NCI-H524 (cell line): ENCODE data around the gene ADAMTS2.

Experiments used
- DNase-seq, 2 experiments: peaks; one replicate each; lab custom pipeline; 2025; lab: John Stamatoyannopoulos, UW

Gene ADAMTS2

DNA sequence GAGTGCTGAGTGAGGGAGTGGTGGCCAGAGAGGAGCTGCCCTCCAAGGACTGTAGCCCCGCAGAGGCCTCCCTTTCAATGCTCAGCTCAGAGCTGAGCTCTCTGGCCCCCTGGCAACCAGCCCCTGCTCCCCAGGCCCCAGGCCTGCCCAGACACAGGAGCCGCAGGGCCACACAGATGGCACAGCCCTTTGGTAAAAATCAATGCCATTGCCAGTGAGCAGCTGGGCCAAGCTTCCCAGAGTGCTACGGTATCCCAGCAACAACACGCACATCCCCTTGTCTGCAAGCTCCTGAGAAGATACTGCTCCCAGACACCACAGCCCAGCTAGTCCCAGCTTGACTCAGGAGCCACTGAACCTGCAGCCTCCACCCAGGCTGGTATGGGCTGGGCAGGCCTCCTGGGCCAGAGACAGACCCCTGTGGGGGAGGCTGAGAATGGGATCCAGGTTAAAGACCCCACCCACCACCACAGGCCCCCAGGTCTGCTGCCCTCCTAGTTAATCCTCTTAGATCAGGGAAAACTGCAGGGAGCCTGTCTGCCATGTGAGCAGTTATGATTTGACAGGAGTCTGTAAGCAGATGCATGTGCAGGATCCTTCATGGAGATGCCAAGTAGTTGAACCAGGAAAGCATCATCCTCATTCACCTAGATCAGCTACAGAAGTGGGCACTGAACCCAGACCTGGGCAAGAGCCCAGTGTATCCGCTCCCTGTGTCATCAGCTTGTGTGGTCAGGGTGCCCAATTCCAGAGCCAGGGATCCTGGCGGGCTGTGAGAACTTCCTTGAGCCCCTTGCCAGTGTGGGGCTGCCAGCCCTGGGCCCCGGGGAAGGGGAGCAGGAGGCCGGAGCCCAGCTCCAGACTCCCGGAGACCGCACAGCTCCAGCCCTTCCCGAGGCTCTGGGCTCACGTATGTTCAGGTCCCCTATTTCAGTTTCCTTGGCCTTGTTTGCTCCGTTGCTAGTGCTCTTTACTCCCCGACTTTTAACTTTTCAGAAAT, 26.7 kb upstream of the ADAMTS2 start:
- peak; percentile 85 to 92 for DNase-seq

DNA sequence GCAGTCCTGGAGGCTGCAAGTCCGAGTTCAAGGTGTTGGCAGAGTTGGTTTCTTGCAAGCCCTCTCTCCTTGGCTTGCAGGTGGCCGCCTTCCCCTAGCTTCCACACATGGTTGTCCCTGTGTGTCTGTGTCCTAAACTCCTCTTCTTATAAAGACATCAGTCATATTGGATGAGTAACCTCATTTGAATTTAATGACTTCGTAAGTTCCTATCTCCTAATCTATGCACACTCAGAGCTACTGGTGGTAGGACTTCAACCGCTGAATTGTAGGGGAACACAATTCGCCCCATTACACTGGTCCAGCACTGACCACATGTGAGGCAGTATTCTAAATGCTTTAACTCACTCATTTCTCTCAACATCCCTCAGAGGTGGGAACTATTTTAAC, 25.9 kb upstream of the ADAMTS2 start:
- DNase-seq: no peak

DNA sequence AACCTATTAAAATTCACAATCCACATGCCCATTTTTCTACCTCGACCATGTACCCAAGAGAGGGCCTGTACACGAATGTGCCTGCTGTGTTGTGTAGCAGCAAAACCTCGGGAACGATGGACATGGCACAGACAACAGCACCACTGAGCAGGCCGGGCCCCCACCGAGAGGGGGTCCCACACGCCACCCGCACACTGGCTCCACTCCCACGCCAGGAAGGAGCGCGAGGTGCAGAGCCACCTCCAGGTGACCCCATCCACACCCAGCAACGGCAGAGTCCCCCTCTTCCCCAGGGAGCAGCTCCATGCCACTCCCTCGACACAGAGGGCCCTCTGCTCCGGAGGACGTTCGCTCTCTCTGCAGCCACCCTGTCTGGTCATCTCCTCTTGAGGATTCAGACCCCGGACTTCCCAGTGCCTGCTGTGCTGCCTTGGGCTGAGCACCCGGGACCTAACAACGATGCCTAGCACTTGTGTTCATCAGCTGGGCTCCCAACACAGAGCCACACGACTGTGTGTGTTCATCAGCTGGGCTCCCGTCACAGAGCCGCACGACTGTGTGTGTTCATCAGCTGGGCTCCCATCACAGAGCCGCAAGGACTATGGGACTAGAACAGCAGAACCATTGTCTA, 25.3 kb upstream of the ADAMTS2 start:
- DNase-seq: no peak

DNA sequence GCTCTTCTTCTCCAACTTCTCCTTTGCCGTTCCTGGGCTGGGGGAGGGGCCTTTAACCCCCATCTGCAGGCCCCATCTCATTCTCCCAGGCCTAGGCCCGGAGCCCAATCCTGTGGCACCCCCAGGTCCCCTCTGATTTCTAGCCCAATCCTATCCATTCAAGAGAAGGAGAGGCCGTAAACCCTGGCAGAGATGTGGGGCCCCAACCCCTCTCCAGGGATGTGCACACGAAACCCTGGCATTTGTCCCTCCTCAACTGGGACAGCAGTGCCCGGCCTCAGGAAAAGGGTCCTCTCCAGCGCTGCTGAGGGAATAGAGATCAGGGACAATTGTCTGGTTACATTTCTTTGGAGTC, 24.2 kb upstream of the ADAMTS2 start:
- DNase-seq: no peak

DNA sequence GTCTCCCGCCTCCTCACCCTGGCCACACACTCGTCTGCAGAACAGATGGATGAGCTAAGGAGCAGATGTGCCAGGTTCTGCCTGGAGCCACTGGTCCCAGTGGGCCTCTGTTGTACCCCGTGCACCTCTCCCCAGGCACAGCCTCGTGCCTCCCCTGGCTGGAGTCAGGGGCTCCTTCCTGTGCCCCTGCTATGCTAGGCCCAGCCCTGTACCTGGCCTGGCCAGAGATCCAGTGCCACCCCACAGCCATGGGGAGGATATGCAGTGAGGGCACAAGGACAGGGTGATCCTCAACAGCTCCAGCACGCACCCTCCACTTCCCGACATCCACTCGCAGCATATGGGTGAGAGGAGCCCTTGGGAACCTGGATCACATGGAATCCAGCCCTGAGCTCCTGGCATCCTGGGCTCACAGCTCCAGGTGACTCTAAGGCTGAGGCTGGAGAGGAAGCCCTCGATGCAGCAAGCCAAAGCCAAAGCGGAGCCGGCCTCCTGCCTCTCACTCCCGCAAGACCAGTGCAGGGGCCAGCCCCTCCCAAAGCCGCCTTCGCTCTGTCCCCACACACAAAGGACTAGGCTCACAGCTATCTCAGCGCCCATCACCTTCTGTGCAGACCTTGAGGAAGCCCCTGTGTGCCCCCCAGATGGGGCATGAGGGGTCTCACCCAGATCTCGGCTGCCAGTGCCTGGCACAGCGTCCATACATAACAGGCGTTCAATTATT, 23.7 kb upstream of the ADAMTS2 start:
- peak in 1 of 2 experiments; percentile 62 for DNase-seq

GRCh38 chr5:179368126-179368805, 23.0 kb upstream of the ADAMTS2 start:
- no peak for DNase-seq

DNA sequence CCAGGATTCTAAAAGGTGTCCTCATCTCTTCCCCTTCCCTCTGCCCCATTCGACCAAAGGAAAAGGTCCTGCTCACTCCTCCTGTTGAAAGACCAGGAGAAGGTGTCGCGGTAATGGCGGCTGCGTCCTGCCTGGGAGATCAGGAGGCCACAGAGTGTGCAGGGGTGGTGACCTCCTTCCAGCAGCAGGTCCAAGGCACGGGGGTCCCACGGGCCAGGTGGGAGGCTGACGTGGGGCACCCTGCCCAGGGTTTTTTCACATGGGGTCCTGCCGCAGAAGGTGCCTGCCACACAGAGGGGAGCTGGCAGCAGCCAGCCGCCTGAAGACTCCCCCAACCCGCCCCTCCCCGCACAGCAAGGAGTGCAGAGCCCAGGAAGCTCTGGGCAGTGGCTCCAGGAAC, 22.2 kb upstream of the ADAMTS2 start:
- no peak for DNase-seq

- no peak for DNase-seq
Measured at GRCh38 chr5:179362355-179362754, 17.1 kb upstream of the ADAMTS2 start.

GRCh38 chr5:179361037-179361603, 15.9 kb upstream of the ADAMTS2 start:
- no peak for DNase-seq

DNA sequence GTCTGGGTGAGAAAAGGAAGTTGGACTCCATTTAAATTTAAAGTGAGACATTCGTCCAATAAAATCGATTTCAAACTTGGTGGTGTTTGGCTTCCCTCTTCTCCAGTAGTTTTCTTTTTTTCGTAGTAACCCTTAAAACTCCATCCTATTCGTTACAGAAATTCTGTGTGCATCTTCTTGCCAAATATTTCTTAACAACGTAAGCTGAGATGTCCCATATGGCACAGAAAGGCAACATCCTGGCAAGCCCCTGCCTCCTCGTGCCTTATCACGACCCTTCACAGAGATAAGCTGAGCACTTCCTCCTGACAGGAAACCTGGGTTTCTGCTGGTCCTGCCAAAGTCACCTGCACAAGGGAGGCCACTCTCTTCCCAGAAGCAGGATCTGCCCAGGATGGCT, 11.8 kb upstream of the ADAMTS2 start:
- DNase-seq: no peak

- no peak for DNase-seq
Measured at GRCh38 chr5:179355976-179356974, 11.0 kb upstream of the ADAMTS2 start.

GRCh38 chr5:179354305-179354882, 9.1 kb upstream of the ADAMTS2 start:
- no peak for DNase-seq

DNA sequence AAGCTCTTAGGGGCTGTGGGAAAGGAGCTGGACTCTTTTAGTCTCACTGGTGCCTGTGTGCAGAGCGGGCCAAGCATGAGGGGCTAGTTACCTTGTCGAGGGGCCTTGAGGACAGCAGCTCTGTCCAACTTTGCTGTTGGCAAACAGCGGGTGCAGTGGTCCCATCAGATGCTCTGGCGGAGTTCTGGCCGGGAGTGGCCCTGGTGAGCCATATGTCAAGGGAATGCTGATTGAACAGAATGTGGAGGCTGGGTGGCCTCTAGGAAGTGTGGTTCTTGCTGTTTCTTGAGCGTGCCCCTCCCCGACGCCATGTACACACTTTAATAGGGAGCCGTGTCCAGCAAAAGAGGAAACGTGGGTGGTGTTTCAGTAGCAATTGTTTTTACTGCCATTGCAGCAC, 3.6 kb upstream of the ADAMTS2 start:
- peak in 1 of 2 experiments; percentile 12 for DNase-seq

DNA sequence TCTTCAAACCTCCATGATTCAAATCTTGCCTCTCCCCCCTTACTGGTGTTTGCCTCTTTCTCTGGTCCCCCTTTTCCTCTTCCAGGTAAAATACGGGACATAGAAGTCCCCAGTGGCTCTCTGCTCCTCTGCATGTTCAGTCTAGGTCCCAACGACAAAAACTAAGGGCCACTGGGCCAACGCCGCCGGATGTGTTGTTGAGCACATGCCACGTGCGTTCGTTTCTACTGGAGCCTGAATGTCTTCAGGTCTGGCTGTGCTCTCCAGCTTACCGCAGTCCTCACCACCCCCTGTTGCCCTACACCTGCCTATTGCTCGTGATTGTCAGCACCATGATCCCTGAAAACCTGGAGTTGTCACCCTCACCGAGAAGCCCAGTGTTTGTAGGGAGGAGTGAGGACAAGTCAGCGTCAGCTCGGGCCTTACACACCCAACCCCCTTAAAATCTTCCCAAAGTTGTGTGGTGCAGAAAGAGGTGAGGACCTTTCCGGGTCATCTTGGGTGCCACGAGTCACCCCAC, 2.8 kb upstream of the ADAMTS2 start:
- DNase-seq: no peak

- DNase-seq: no peak
Measured at GRCh38 chr5:179347581-179347980, 2.3 kb upstream of the ADAMTS2 start.

GRCh38 chr5:179346875-179347274, 1.6 kb upstream of the ADAMTS2 start:
- DNase-seq: no peak

DNA sequence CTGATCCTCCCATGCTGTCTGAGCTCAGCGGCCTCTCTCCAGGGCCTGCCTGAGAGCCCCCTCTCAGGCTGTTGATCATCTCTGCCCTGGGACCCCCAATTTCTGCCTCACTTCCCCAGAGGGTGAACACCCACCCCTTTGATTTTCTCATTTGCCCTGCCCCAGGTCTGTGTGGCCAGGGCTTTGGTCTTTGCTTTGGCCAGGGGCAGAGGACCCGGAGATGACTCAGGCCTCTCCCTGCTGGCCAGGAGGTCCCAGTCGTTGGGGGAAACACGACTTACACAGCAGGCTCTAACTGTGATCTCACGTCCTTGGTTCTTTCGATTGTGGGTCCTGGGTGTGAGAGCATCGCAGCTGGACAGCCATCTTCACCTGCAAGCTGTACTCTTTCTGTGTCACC, 1.1 kb upstream of the ADAMTS2 start:
- DNase-seq: no peak

DNA sequence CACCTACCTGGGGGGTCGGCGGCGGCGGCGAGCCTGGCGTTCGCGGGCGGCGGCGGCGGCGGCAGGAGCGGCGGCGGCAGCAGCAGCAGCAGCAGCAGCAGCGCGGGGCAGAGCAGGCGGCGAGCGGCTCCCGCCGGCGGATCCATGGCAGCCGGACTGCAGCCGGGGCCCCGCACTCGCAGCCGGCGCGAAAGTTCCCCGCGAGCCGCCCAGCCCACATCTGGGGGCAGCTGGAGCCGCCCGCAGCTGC, 153 bp downstream of the ADAMTS2 start:
- DNase-seq: no peak

DNA sequence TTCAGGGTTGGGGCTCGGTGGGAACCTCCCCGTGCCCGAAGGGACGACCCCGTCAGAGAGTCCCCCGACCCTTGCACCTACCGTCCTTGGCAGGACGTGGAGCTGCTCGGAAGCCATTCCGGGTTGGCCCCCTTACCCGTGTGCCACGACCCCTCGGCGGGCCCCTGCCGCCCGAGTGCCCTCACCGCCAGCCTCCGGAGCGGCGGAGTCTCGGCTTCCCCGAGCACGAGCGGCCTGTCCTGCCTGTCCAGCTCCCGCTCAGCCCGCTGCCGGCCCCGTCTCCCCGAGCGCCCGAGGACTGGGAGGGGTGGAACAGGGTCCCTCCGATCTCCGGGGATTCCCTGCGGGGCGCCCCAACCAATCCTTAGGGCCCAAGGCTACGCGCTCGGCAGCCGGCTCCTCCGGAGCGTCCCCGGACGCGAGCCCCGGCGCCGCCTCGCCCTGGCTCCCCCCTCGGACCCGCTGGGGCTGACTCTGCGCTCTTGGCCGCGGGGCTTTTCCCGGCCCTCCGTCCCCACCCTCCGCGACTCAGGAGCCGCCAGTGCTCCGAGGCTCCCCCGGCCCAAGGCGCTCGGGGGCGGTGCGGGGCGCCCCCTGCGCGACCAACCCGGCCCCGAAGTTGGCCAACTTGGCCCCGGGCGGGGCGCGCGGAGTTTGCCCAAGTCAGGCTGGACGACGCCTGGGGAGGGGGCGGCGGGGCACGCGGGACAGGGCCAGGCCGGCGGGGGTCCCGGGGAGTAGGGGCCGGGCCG, 654 bp downstream of the ADAMTS2 start:
- no peak for DNase-seq
